OCI-LY7 (cell line): Measurements from ENCODE around the gene MTAP. TPM values are rescaled to one million over a fixed set of nuclear protein-coding genes. Genes with fewer than 3 reads are reported as not detected.

Experiments
- BruUV-seq: library from RNA; stranded (reverse); fragments of 400-500 nt; replicated peaks from 2 replicates; lab custom pipeline; 2021; lab: Mats Ljungman, UMichigan
- CTCF ChIA-PET: fragments of 300-600 bp; sonication (Branson Sonifier 250); formaldehyde crosslinking; loops from one replicate; lab custom pipeline; 2022; ENCODE audit warnings: antibody characterized with exemption; ENCODE audit not compliant: unreplicated experiment; lab: Charles Lee
- POLR2A ChIA-PET: fragments of 300-600 bp; sonication (Branson Sonifier 250); formaldehyde crosslinking; loops from one replicate; lab custom pipeline; 2022; ENCODE audit warnings: antibody characterized with exemption; lab: Charles Lee
- DNase-seq: peaks from one replicate; pipeline ENCODE4 v3.0.0-alpha.2; 2015; ENCODE audit warnings: low spot score
- H2AFZ ChIP-seq: fragments of 200-600 bp; sonication (generic), shearing (Covaris generic); 2 replicates; pipeline ENCODE4 v1.6.1; 2014; ENCODE audit warnings: mild to moderate bottlenecking, antibody characterized with exemption, low read length, moderate library complexity
- H3K27ac ChIP-seq: fragments of 200-600 bp; sonication (generic); 2 replicates; pipeline ENCODE4 v1.5.1; 2014; ENCODE audit warnings: mixed run types, low read depth, mild to moderate bottlenecking, moderate library complexity, low read length, inconsistent platforms; ENCODE audit not compliant: poor library complexity, severe bottlenecking
- H3K36me3 ChIP-seq: fragments of 200-600 bp; sonication (generic); 2 replicates; pipeline ENCODE4 v1.6.1; 2014; ENCODE audit warnings: mild to moderate bottlenecking, antibody characterized with exemption, low read length, moderate library complexity, mixed read lengths; ENCODE audit not compliant: insufficient read depth
- H3K4me1 ChIP-seq: fragments of 200-600 bp; sonication (generic); 2 replicates; pipeline ENCODE4 v1.5.1; 2014; ENCODE audit warnings: mild to moderate bottlenecking, low read length; ENCODE audit not compliant: insufficient read depth, poor library complexity, severe bottlenecking
- H3K4me2 ChIP-seq: fragments of 200-600 bp; sonication (generic); 2 replicates; pipeline ENCODE4 v1.6.1; 2014; ENCODE audit warnings: mild to moderate bottlenecking, low read length
- H3K4me3 ChIP-seq: fragments of 200-600 bp; sonication (generic); 2 replicates; pipeline ENCODE4 v1.5.1; 2014; ENCODE audit warnings: mild to moderate bottlenecking, low read depth, low read length; ENCODE audit not compliant: poor library complexity, severe bottlenecking
- H3K79me2 ChIP-seq: fragments of 200-600 bp; sonication (generic); 2 replicates; pipeline ENCODE4 v1.6.1; 2016; ENCODE audit warnings: low read depth, mild to moderate bottlenecking, low read length, moderate library complexity, mixed read lengths; ENCODE audit not compliant: insufficient read depth
- H3K9me2 ChIP-seq: fragments of 200-600 bp; sonication (generic); 2 replicates; pipeline ENCODE4 v1.6.1; 2016; ENCODE audit warnings: mild to moderate bottlenecking, low read length, mixed read lengths; ENCODE audit not compliant: insufficient read depth
- H3K9me3 ChIP-seq: fragments of 200-600 bp; sonication (generic); 2 replicates; pipeline ENCODE4 v1.6.1; 2014; ENCODE audit warnings: mild to moderate bottlenecking, mixed run types, low read length, mixed read lengths
- H4K20me1 ChIP-seq: fragments of 200-600 bp; sonication (generic); 2 replicates; pipeline ENCODE4 v1.6.1; 2014; ENCODE audit warnings: mild to moderate bottlenecking, antibody characterized with exemption, low read length, moderate library complexity, mixed read lengths; ENCODE audit not compliant: insufficient read depth
- EZH2phosphoT487 ChIP-seq: fragments of 200-600 bp; sonication (generic); IDR thresholded peaks from 2 replicates; pipeline ENCODE4 v1.6.1; 2018; ENCODE audit warnings: low read depth, borderline replicate concordance, mild to moderate bottlenecking, mixed run types, antibody characterized with exemption, low read length, moderate library complexity, mixed read lengths
- intact Hi-C: fragments of 100-400 bp; cut with micrococcal nuclease; formaldehyde crosslinking; loops from one replicate; pipeline ENCODE4 v1.10.0; 2022; ENCODE audit not compliant: unreplicated experiment
- total RNA-seq, 2 experiments: library from RNA; depleted of rRNA in 1 of 2; stranded (reverse); fragments of >200 nt in 1 of 2; shearing (Covaris generic) in 1 of 2; gene quantifications; 2 replicates each; pipeline ENCODE4 v1.2.3, GENCODE V29; 2014 to 2022
- TF ChIP-seq, protein P1 (sequence below): fragments of 200-600 bp; sonication (generic); conservative IDR thresholded peaks from 2 replicates; pipeline ENCODE4 v1.5.1; 2014; ENCODE audit warnings: mild to moderate bottlenecking, antibody characterized with exemption, low read length, moderate library complexity, mixed read lengths

Gene MTAP
- total RNA-seq, 2 experiments from 2014 or later, result 41.6 to 101 TPM

DNA sequence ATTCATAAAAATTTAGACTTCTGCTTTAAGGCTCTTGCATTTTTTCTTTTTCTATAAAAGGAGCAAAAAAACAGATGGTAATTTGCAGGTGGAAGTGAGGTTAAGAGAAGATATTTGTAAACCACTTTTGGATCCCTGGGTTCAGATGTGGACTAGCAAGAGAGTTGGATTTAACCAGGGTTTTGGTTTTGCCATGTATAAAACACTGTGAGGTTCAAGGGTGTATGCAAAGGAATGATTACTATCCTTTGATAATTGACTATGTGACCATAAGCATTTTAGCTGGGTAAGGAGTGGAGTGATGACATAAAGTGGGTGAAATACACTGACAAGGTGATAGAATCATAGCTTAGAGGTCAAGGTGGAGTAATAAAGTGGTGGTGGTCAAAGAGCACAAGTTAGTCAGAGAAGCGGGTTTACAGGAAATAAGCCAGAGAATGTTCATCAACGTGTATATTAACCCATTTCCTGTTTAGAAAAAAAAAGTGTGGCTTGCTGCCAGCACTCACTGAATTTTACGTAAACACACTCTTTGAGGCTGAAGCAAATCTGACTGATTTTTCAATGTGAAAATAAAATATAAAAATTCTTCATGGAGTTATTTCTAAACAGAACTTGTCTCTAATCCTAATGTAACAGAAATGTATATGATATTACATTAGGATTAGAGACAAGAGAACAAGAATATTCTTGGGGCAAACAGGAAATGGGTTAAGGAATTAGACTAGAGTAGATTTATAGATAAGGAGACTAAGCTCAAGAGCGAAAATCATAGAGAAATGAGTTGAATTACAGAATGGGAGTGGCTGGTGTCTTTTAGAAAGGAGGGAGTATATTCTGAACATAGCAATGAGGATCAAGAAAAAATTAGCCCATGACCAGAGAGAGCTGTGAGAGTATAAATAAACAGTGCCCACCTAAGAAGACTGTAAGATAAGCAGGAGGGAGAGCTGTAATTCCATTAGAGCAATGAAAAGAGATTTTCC, 117.2 kb downstream of the MTAP start:
- ChIA-PET CTCF (no interaction called here), POLR2A (interaction anchor here (0.9 to 1.6 kb wide), 3 partner anchors 14 to 78 kb away, joined by 3 to 5 read pairs (median 3); no protein-coding TSS in a partner anchor)
- Histone ChIP-seq H3K4me2 (peak overlapping the region; percentile 66), H3K9me3 (no peaks in the 10 kb centered on the region), H2AFZ (peak overlapping the region; percentile 95), H3K9me2 (no peaks in the 10 kb centered on the region), H3K4me3 (peak overlapping the region; percentile 29), H3K79me2 (no peaks in the 10 kb centered on the region), H3K36me3 (no peaks in the 10 kb centered on the region), H3K4me1 (peaks cover 22% of the 10 kb centered on the region), H3K27ac (peak overlapping the region; percentile 49), H4K20me1 (no peaks in the 10 kb centered on the region)
- TF ChIP-seq EZH2phosphoT487, result no peak
- TF ChIP-seq, protein P1, sequence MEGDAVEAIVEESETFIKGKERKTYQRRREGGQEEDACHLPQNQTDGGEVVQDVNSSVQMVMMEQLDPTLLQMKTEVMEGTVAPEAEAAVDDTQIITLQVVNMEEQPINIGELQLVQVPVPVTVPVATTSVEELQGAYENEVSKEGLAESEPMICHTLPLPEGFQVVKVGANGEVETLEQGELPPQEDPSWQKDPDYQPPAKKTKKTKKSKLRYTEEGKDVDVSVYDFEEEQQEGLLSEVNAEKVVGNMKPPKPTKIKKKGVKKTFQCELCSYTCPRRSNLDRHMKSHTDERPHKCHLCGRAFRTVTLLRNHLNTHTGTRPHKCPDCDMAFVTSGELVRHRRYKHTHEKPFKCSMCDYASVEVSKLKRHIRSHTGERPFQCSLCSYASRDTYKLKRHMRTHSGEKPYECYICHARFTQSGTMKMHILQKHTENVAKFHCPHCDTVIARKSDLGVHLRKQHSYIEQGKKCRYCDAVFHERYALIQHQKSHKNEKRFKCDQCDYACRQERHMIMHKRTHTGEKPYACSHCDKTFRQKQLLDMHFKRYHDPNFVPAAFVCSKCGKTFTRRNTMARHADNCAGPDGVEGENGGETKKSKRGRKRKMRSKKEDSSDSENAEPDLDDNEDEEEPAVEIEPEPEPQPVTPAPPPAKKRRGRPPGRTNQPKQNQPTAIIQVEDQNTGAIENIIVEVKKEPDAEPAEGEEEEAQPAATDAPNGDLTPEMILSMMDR, result no peak
- DNase-seq, result peak; percentile 68
- no TSS peak for BruUV-seq
- intact Hi-C loops, result loop anchor here (5.0 kb wide), 1 partner anchor 73 kb away; the partner anchor contains the start of genes CDKN2A and CDKN2B-AS1

- ChIA-PET CTCF (no interaction called here), POLR2A (no interaction called here)
Measured at GRCh38 chr9:21923694-21924093, 121.3 kb downstream of the MTAP start.

DNA sequence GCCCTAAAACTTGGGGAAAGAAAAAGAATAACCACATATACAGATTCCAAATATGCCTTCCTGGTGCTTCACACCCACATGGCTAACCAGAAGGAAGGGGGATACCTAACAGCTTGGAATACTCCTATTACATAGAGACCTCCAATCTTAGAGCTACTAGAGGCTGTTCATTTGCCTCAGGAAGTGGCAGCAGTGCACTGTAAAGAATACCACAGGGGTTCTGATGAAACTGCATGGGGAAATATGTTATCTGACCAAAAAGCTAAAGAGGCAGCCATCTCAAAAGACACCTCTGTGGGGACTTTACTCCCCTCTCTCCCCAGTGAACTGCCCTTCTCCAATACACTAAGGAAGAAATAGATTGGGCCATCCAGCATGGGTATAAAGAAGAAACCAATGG, 125.3 kb downstream of the MTAP start:
- Histone ChIP-seq H3K9me3 (no peaks in the 10 kb centered on the region), H3K27ac (no peak overlapping the region), H4K20me1 (no peaks in the 10 kb centered on the region), H3K79me2 (no peaks in the 10 kb centered on the region), H3K4me2 (no peak overlapping the region), H3K9me2 (no peaks in the 10 kb centered on the region), H3K36me3 (peaks cover 8% of the 10 kb centered on the region), H2AFZ (no peak overlapping the region), H3K4me1 (no peaks in the 10 kb centered on the region), H3K4me3 (no peak overlapping the region)
- intact Hi-C loops, result no loop called here
- CTCF ChIA-PET, result no interaction called here
- no peak for TF ChIP-seq EZH2phosphoT487
- TF ChIP-seq, protein P1, result no peak
- no peak for DNase-seq
- POLR2A ChIA-PET, result no interaction called here
- no TSS peak for BruUV-seq

More at GRCh38 chr9:21923694-21924093, 121.3 kb downstream of the MTAP start:
- Histone ChIP-seq H3K27ac (no peak overlapping the region), H3K9me3 (no peaks in the 10 kb centered on the region), H3K4me2 (no peak overlapping the region), H3K79me2 (no peaks in the 10 kb centered on the region), H3K4me3 (no peak overlapping the region), H2AFZ (no peak overlapping the region), H4K20me1 (no peaks in the 10 kb centered on the region), H3K9me2 (no peaks in the 10 kb centered on the region), H3K36me3 (no peaks in the 10 kb centered on the region), H3K4me1 (peaks cover 19% of the 10 kb centered on the region)
- intact Hi-C loops, result no loop called here
- TF ChIP-seq EZH2phosphoT487, result no peak
- DNase-seq, result no peak
- BruUV-seq, result no TSS peak
